NCI-H1930 (cell line): ENCODE measurements around the gene LSM2.

Experiments
- DNase-seq, 2 experiments: peaks; one replicate each; lab custom pipeline; 2025; lab: John Stamatoyannopoulos, UW

LSM2 gene

DNA sequence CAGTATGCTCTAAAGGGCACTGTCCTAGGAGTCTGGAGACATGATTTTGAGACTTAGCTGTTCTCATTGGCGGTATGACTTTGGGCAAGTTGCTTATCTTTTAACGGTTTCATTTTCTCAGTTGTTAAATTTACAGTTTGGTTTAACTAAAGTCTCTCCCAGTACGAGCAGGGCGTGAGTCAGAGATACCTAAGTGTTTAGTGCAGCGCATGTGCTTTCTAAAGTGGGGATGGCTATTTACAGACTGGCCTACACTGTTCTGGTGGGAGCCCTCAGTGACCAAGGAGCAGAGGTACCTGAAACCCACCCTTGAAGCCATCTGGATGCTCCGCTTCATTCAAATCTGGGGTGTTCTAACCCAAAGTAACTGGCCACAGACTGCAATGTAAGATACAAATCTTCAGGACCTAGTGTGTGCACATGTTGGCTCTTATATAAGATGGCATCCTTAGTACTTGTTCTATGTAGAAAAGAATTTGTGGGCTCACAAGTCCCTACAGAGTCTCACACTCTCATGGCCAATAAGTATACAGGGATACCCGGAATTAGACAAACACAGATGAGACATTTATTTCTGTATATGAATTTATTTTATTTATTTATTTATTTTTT lies 56.2 kb downstream of the LSM2 start:
- DNase-seq = no peak

DNA sequence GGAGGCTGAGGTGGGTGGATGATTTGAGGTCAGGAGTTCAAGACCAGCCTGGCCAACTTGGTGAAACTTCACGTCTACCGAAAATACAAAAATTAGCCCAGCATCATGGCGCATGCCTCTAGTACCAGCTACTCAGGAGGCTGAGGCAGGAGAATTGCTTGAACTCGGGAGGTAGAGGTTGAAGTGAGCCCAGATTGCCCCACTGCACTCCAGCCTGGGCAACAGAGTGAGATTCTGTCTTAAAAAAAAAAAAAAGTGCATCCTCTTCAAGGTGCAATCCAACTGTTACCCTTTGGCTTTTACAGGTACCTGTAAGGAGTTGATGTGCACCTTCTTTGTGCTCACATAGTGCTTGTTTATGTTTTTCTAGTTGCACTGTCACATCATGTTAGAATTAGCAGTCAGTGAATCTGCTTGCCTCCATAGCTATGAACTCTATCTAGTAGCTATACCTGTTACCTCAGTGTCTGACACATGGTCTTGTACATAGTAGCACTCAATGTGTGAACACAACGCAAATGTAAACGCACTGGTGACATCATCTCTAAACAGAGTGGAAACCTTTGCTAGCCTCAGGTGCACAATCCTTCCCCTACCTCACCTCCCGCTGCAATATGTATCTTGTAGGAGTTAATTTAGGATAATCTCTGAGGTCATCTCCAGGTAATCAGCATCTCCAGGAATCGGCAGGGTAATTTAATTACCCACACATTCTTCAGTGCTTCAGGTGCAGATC lies 57.3 kb downstream of the LSM2 start:
- no peak for DNase-seq
